Calu3 (cell line): ENCODE data around the gene AHNAK. TPM values are rescaled to one million over a fixed set of nuclear protein-coding genes. Genes with fewer than 3 reads are reported as not detected.
A peak's percentile ranks its signal among the peaks of the same experiment; 100 is the strongest.
"Not testable (repeated sequence)": the region's sequence is repeated elsewhere in the genome, so short reads cannot be mapped to it uniquely, and the experiment has no call there.

Experiments
- BruUV-seq: library from RNA; stranded (reverse); fragments of 400-500 nt; replicated peaks from 2 replicates; lab custom pipeline; 2021; lab: Mats Ljungman, UMichigan
- CTCF ChIA-PET: fragments of 300-600 bp; sonication (Branson Sonifier 250); formaldehyde crosslinking; loops from one replicate; lab custom pipeline; 2022; ENCODE audit warnings: antibody characterized with exemption; lab: Charles Lee
- DNase-seq: peaks from one replicate; pipeline ENCODE4 v3.0.0; 2022
- H3K27ac Mint-ChIP-seq: one replicate; pipeline ENCODE4 v1.8.0; 2022; ENCODE audit warnings: mixed read lengths; ENCODE audit not compliant: unreplicated experiment
- H3K27me3 Mint-ChIP-seq: one replicate; pipeline ENCODE4 v1.8.0; 2022; ENCODE audit warnings: mixed read lengths; ENCODE audit not compliant: unreplicated experiment
- H3K36me3 Mint-ChIP-seq: one replicate; pipeline ENCODE4 v1.8.0; 2022; ENCODE audit warnings: mild to moderate bottlenecking, moderate library complexity, mixed read lengths; ENCODE audit not compliant: insufficient read depth, unreplicated experiment
- H3K4me1 Mint-ChIP-seq: one replicate; pipeline ENCODE4 v1.8.0; 2022; ENCODE audit warnings: mild to moderate bottlenecking, low read depth, mixed read lengths; ENCODE audit not compliant: unreplicated experiment
- H3K4me3 Mint-ChIP-seq: one replicate; pipeline ENCODE4 v1.8.0; 2022; ENCODE audit warnings: mild to moderate bottlenecking, low read depth, moderate library complexity, mixed read lengths; ENCODE audit not compliant: unreplicated experiment
- H3K9me3 Mint-ChIP-seq: one replicate; pipeline ENCODE4 v1.8.0; 2022; ENCODE audit warnings: low read depth, mixed read lengths; ENCODE audit not compliant: unreplicated experiment
- CTCF ChIP-seq: fragments of 200-600 bp; IDR thresholded peaks from one replicate; pipeline ENCODE4 v1.8.0; 2022; ENCODE audit warnings: antibody characterized with exemption; ENCODE audit not compliant: unreplicated experiment
- intact Hi-C: fragments of 100-400 bp; cut with micrococcal nuclease; formaldehyde crosslinking; loops from one replicate; pipeline ENCODE4 v1.10.0; 2022; ENCODE audit not compliant: unreplicated experiment
- total RNA-seq: library from RNA; stranded (reverse); gene quantifications from 2 replicates; pipeline ENCODE4 v1.2.3, GENCODE V29; 2022

Gene AHNAK
- total RNA-seq, 1 experiment from 2014 or later, result 246 TPM

- TF ChIP-seq CTCF, result no peak
- no peak overlapping the region for H3K4me3 Mint-ChIP-seq
- CTCF ChIA-PET, result no interaction called here
- no peak overlapping the region for H3K27ac Mint-ChIP-seq
- no peaks in the 10 kb centered on the region for H3K36me3 Mint-ChIP-seq
- no peak for DNase-seq
- intact Hi-C loops, result no loop called here
- peaks cover 28% of the 10 kb centered on the region for H3K4me1 Mint-ChIP-seq
- H3K9me3 Mint-ChIP-seq, result no peaks in the 10 kb centered on the region
- BruUV-seq, result no TSS peak
- H3K27me3 Mint-ChIP-seq, result no peaks in the 10 kb centered on the region
Measured at GRCh38 chr11:62502030-62502730, 44.4 kb downstream of the AHNAK start.

- Mint-ChIP-seq H3K4me3 (no peak overlapping the region), H3K27me3 (no peaks in the 10 kb centered on the region), H3K36me3 (no peaks in the 10 kb centered on the region), H3K27ac (no peak overlapping the region), H3K9me3 (no peaks in the 10 kb centered on the region), H3K4me1 (peaks cover 35% of the 10 kb centered on the region)
- intact Hi-C loops, result no loop called here
- DNase-seq, result no peak
- no TSS peak for BruUV-seq
- TF ChIP-seq CTCF, result no peak
- CTCF ChIA-PET, result no interaction called here
Measured at GRCh38 chr11:62501432-62501891, 45.1 kb downstream of the AHNAK start.

GRCh38 chr11:62500650-62501030 is 46.0 kb downstream of the AHNAK start:
- Mint-ChIP-seq H3K36me3 (no peaks in the 10 kb centered on the region), H3K27me3 (no peaks in the 10 kb centered on the region), H3K4me3 (no peak overlapping the region), H3K27ac (no peak overlapping the region), H3K9me3 (no peaks in the 10 kb centered on the region), H3K4me1 (peaks cover 38% of the 10 kb centered on the region)
- DNase-seq, result no peak
- no peak for TF ChIP-seq CTCF
- intact Hi-C loops, result no loop called here
- CTCF ChIA-PET, result interaction anchor here (2.8 kb wide), 1 partner anchor 42 kb away, joined by 11 read pairs; no protein-coding TSS in a partner anchor
- no TSS peak for BruUV-seq

GRCh38 chr11:62499944-62500649 is 46.5 kb downstream of the AHNAK start:
- Mint-ChIP-seq H3K4me1 (peaks cover 38% of the 10 kb centered on the region), H3K27ac (peak overlapping the region; percentile 79), H3K4me3 (no peak overlapping the region), H3K36me3 (no peaks in the 10 kb centered on the region), H3K9me3 (no peaks in the 10 kb centered on the region), H3K27me3 (no peaks in the 10 kb centered on the region)
- TF ChIP-seq CTCF, result no peak
- intact Hi-C loops, result no loop called here
- no peak for DNase-seq
- CTCF ChIA-PET, result interaction anchor here (0.9 to 3.4 kb wide), 4 partner anchors 8 to 61 kb away, joined by 3 to 18 read pairs (median 7); no protein-coding TSS in a partner anchor
- no TSS peak for BruUV-seq

GRCh38 chr11:62499311-62499943 is 47.2 kb downstream of the AHNAK start:
- CTCF ChIA-PET, result interaction anchor here (0.9 to 3.4 kb wide), 4 partner anchors 8 to 61 kb away, joined by 3 to 18 read pairs (median 7); no protein-coding TSS in a partner anchor

More at GRCh38 chr11:62499311-62499943, 47.2 kb downstream of the AHNAK start:
- H3K4me3 Mint-ChIP-seq, H3K36me3 Mint-ChIP-seq, BruUV-seq, H3K9me3 Mint-ChIP-seq, H3K27me3 Mint-ChIP-seq, intact Hi-C loops: not testable (repeated sequence)
- Mint-ChIP-seq H3K4me1 (peaks cover 38% of the 10 kb centered on the region), H3K27ac (peak overlapping the region; percentile 79)
- peak; percentile 43 for DNase-seq
